NT2/D1 (cell line): ENCODE results near the gene TMEM200C.
A peak's percentile ranks its signal among the peaks of the same experiment; 100 is the strongest.

Experiments used
- DNase-seq: peaks from one replicate; pipeline ENCODE4 v3.0.0-alpha.2; 2011; ENCODE audit warnings: low read depth, low spot score
- H3K27me3 ChIP-seq: 2 replicates; pipeline ENCODE4 v1.6.0; 2011; ENCODE audit warnings: mild to moderate bottlenecking; ENCODE audit not compliant: insufficient read length, insufficient read depth
- H3K36me3 ChIP-seq: 2 replicates; pipeline ENCODE4 v1.6.1; 2011; ENCODE audit warnings: mild to moderate bottlenecking, low read length, mixed read lengths; ENCODE audit not compliant: insufficient read depth, insufficient read length
- H3K4me1 ChIP-seq: 2 replicates; pipeline ENCODE4 v1.5.1; 2011; ENCODE audit not compliant: insufficient read depth, insufficient read length
- H3K4me3 ChIP-seq: 2 replicates; pipeline ENCODE4 v1.5.1; 2011; ENCODE audit warnings: low read depth; ENCODE audit not compliant: insufficient read length
- H3K9ac ChIP-seq: 2 replicates; pipeline ENCODE4 v1.6.0; 2011; ENCODE audit warnings: low read depth; ENCODE audit not compliant: insufficient read length
- H3K9me3 ChIP-seq: 2 replicates; pipeline ENCODE4 v1.5.1; 2011; ENCODE audit warnings: mild to moderate bottlenecking, low read length; ENCODE audit not compliant: insufficient read depth
- SUZ12 ChIP-seq: IDR thresholded peaks from 2 replicates; pipeline ENCODE4 v1.6.1; 2011; ENCODE audit not compliant: insufficient read length, insufficient read depth; ENCODE audit errors: extremely low read depth
- YY1 ChIP-seq: IDR thresholded peaks from 2 replicates; pipeline ENCODE4 v1.6.1; 2011; ENCODE audit not compliant: insufficient read length, insufficient read depth
- ZNF274 ChIP-seq: IDR thresholded peaks from 2 replicates; pipeline ENCODE4 v1.6.1; 2011; ENCODE audit warnings: mild to moderate bottlenecking, low read depth, low read length

Gene TMEM200C

GRCh38 chr18:5895299-5895875 lies at the start of gene TMEM200C:
TMEM200C (minus strand) TSS chr18:5895522; CDS start chr18:5892063, 3,459 bp downstream.
- H3K27me3 ChIP-seq: peaks cover 11% of the 10 kb centered on the region
- peaks cover 9% of the 10 kb centered on the region for H3K36me3 ChIP-seq
- TF ChIP-seq SUZ12 (no peak), YY1 (no peak), ZNF274 (no peak)
- peak within 1 kb of the TSS; percentile 83 for H3K9ac ChIP-seq
- H3K9me3 ChIP-seq: no peaks in the 10 kb centered on the region
- H3K4me3 ChIP-seq: peak within 1 kb of the TSS; percentile 65
- no peaks in the 10 kb centered on the region for H3K4me1 ChIP-seq
- DNase-seq: no peak

DNA sequence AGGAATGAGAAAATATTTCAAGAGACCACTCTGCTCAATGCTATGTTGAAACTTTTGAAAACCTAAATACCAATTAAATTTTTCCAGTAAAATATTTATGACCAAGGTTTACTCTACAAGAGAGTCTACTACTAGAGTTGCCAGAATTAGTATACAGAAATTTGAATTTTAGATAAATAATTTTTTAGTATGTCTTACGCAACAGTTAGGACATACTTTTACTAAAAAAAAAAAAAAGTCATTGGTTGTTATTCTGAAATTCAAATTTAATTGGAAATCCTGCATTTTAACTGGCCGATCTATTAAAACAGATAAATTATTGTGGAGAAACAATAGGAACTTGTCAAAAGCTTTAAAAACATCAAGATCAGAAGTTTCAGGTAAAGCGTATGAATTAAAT lies 49.1 kb upstream of the TMEM200C start:
- Histone ChIP-seq H3K4me1 (no peaks in the 10 kb centered on the region), H3K9ac (no peak overlapping the region), H3K27me3 (no peaks in the 10 kb centered on the region), H3K9me3 (no peaks in the 10 kb centered on the region), H3K4me3 (no peak overlapping the region), H3K36me3 (no peaks in the 10 kb centered on the region)
- no peak for DNase-seq
- TF ChIP-seq SUZ12 (no peak), YY1 (no peak), ZNF274 (no peak)

- no peaks in the 10 kb centered on the region for H3K27me3 ChIP-seq
Observed at GRCh38 chr18:5943514-5943913, 48.2 kb upstream of the TMEM200C start.

DNA sequence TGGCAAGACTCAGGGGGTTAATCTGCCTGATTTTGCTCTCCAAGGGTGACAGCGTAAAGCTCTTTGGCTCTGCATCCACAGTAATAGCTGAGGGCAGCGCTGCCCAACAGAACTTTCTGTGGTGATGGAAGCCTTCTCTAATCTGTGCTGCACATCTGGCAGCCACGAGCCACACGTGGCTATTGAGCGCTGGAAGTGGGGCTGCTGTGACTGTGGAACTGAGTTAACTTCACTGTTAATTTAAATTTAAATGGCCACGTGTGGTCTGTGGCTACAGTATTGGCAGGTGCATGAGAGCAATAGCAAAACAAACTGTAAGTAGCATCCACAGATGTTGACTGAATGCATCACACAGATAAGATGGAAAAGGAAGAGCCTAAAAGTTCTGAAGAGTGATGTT lies 47.3 kb upstream of the TMEM200C start:
- no peak overlapping the region for H3K9ac ChIP-seq
- no peak overlapping the region for H3K4me3 ChIP-seq
- H3K4me1 ChIP-seq: no peaks in the 10 kb centered on the region
- TF ChIP-seq SUZ12 (no peak), YY1 (no peak), ZNF274 (no peak)
- DNase-seq: no peak
- H3K9me3 ChIP-seq: no peaks in the 10 kb centered on the region
- no peaks in the 10 kb centered on the region for H3K27me3 ChIP-seq
- no peaks in the 10 kb centered on the region for H3K36me3 ChIP-seq

More at GRCh38 chr18:5943514-5943913, 48.2 kb upstream of the TMEM200C start:
- no peaks in the 10 kb centered on the region for H3K9me3 ChIP-seq
- no peak overlapping the region for H3K9ac ChIP-seq
- no peak for TF ChIP-seq ZNF274
- TF ChIP-seq YY1: no peak
- no peak for TF ChIP-seq SUZ12
- DNase-seq: no peak
- H3K4me3 ChIP-seq: no peak overlapping the region
- H3K4me1 ChIP-seq: no peaks in the 10 kb centered on the region
- no peaks in the 10 kb centered on the region for H3K36me3 ChIP-seq

- H3K4me3 ChIP-seq: no peak overlapping the region
- peak; percentile 36 for DNase-seq
- H3K9ac ChIP-seq: no peak overlapping the region
- peaks cover 2% of the 10 kb centered on the region for H3K4me1 ChIP-seq
- no peak for TF ChIP-seq SUZ12
- TF ChIP-seq YY1: no peak
- TF ChIP-seq ZNF274: no peak
- H3K9me3 ChIP-seq: no peaks in the 10 kb centered on the region
- no peaks in the 10 kb centered on the region for H3K27me3 ChIP-seq
- no peaks in the 10 kb centered on the region for H3K36me3 ChIP-seq
Observed at GRCh38 chr18:5941890-5942289, 46.6 kb upstream of the TMEM200C start.

- H3K36me3 ChIP-seq: no peaks in the 10 kb centered on the region
- no peak overlapping the region for H3K9ac ChIP-seq
- no peaks in the 10 kb centered on the region for H3K27me3 ChIP-seq
- no peak for DNase-seq
- no peak overlapping the region for H3K4me3 ChIP-seq
- peaks cover 2% of the 10 kb centered on the region for H3K4me1 ChIP-seq
- H3K9me3 ChIP-seq: no peaks in the 10 kb centered on the region
- TF ChIP-seq ZNF274 (no peak), SUZ12 (no peak), YY1 (no peak)
Observed at GRCh38 chr18:5939801-5940667, 44.7 kb upstream of the TMEM200C start.

DNA sequence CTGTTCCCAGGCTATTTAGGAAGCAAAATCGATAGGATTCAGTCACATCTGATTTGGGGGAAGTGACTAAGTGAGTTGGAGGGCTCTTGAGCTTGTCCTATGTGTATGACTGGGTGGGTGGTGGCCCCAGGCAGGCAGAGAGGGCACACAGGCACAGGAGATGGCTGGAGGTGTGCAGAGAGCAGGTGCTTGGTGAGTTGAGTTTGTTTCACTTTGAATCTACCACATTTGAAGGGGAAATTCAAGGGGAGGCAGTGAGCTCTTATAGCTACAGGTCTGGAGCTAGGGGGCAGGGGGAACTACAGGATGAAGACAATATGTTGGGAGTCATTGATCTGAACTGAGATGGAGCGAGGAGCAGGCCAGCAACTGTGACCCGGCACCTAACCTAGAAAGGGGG lies 42.5 kb upstream of the TMEM200C start:
- no peaks in the 10 kb centered on the region for H3K36me3 ChIP-seq
- no peak for DNase-seq
- H3K9ac ChIP-seq: no peak overlapping the region
- no peaks in the 10 kb centered on the region for H3K9me3 ChIP-seq
- H3K27me3 ChIP-seq: no peaks in the 10 kb centered on the region
- H3K4me1 ChIP-seq: peaks cover 2% of the 10 kb centered on the region
- no peak for TF ChIP-seq YY1
- no peak for TF ChIP-seq SUZ12
- no peak for TF ChIP-seq ZNF274
- H3K4me3 ChIP-seq: no peak overlapping the region
